Measurements from ENCODE around the gene STAT3. TPM values are rescaled to one million over a fixed set of nuclear protein-coding genes. Genes with fewer than 3 reads are reported as not detected.
"Not testable (repeated sequence)": the region's sequence is repeated elsewhere in the genome, so short reads cannot be mapped to it uniquely, and the experiment has no call there.

The STAT3 gene
- total RNA-seq, 1 donor from 2014 or later = 116 TPM

DNA sequence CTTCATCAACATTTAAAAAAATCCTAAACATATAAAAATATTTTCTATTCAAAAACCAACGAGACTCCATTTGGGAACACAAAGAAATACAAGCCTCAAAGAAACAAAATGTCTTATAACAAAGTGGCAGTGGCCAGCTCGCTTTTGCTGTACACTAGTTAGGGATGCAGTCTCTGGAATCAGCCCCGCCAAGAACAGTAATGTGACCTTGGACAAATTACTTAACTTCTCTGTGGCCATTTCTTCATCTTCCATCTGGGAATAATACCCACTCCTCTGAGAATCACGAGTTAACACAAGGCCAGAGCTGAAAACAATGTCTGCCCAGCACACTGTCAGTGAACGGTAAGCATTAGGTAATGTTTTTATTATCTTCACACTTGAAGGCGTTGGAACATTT lies 117.6 kb downstream of the STAT3 start:
- TF ChIP-seq, protein P1, sequence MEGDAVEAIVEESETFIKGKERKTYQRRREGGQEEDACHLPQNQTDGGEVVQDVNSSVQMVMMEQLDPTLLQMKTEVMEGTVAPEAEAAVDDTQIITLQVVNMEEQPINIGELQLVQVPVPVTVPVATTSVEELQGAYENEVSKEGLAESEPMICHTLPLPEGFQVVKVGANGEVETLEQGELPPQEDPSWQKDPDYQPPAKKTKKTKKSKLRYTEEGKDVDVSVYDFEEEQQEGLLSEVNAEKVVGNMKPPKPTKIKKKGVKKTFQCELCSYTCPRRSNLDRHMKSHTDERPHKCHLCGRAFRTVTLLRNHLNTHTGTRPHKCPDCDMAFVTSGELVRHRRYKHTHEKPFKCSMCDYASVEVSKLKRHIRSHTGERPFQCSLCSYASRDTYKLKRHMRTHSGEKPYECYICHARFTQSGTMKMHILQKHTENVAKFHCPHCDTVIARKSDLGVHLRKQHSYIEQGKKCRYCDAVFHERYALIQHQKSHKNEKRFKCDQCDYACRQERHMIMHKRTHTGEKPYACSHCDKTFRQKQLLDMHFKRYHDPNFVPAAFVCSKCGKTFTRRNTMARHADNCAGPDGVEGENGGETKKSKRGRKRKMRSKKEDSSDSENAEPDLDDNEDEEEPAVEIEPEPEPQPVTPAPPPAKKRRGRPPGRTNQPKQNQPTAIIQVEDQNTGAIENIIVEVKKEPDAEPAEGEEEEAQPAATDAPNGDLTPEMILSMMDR (IDR thresholded peaks at IDR 0.05; ENCODE audit: borderline replicate concordance) = no peak
- intact Hi-C loops (cut with micrococcal nuclease) = no loop called here
- no peaks in the 10 kb centered on the region for H3K36me3 ChIP-seq
- no peak for DNase-seq
- no peak overlapping the region for H3K4me3 ChIP-seq
- peaks cover 45% of the 10 kb centered on the region for H3K4me1 ChIP-seq
- no peak overlapping the region for H3K27ac ChIP-seq (replicated peaks)
- no peaks in the 10 kb centered on the region for H3K27me3 ChIP-seq (ENCODE audit: low read depth)
- no peaks in the 10 kb centered on the region for H3K9me3 ChIP-seq (replicated peaks)

DNA sequence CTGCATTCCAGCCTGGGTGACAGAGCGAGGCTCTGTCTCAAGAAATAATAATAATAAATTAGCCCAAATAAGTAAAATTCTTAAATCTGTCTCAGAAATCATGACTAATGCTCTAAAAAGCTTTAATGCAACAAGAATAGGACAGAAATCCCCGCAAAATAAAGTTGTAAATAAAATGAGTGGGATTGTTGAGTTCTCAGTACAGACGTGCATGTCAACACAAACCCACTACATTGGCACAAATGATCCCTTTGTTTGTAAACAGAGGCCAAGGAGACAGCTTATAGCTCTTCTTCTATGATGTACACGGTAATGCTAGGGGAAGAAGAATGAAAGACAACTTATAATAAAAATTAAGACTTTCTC lies 118.1 kb downstream of the STAT3 start:
- no peak overlapping the region for H3K27ac ChIP-seq (replicated peaks)
- DNase-seq = no peak
- intact Hi-C loops (cut with micrococcal nuclease) = no loop called here

DNA sequence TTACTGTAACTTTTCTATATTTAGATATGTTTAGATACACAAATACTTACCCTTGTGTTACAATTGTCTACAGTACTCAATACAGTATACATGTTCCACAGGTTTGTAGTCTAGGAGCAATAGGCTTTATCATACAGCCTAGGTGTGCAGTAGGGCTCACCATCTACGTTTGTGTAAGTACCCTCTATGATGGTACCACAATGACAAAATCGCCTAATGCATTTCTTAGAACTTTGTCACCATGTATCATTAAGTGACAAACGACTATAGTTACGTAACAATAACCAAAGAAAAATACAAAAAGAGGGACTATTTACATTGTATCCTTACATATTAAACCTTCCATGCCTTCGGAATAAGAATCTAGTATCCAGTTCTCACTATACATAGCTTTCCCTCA lies 120.0 kb downstream of the STAT3 start:
- no peaks in the 10 kb centered on the region for H3K27me3 ChIP-seq (ENCODE audit: low read depth)
- intact Hi-C loops (cut with micrococcal nuclease) = no loop called here
- no peaks in the 10 kb centered on the region for H3K36me3 ChIP-seq
- H3K4me3 ChIP-seq = no peak overlapping the region
- no peak overlapping the region for H3K27ac ChIP-seq (replicated peaks)
- no peak for DNase-seq
- no peaks in the 10 kb centered on the region for H3K9me3 ChIP-seq (replicated peaks)
- TF ChIP-seq, protein P1 (IDR thresholded peaks at IDR 0.05; ENCODE audit: borderline replicate concordance) = no peak
- peaks cover 21% of the 10 kb centered on the region for H3K4me1 ChIP-seq

More for the DNA sequence above, 118.1 kb downstream of the STAT3 start:
- TF ChIP-seq, protein P1 (IDR thresholded peaks at IDR 0.05; ENCODE audit: borderline replicate concordance) = no peak
- H3K4me3 ChIP-seq = no peak overlapping the region
- H3K9me3 ChIP-seq (replicated peaks) = no peaks in the 10 kb centered on the region
- H3K27me3 ChIP-seq (ENCODE audit: low read depth) = no peaks in the 10 kb centered on the region
- H3K36me3 ChIP-seq = no peaks in the 10 kb centered on the region
- H3K4me1 ChIP-seq = peaks cover 40% of the 10 kb centered on the region

DNA sequence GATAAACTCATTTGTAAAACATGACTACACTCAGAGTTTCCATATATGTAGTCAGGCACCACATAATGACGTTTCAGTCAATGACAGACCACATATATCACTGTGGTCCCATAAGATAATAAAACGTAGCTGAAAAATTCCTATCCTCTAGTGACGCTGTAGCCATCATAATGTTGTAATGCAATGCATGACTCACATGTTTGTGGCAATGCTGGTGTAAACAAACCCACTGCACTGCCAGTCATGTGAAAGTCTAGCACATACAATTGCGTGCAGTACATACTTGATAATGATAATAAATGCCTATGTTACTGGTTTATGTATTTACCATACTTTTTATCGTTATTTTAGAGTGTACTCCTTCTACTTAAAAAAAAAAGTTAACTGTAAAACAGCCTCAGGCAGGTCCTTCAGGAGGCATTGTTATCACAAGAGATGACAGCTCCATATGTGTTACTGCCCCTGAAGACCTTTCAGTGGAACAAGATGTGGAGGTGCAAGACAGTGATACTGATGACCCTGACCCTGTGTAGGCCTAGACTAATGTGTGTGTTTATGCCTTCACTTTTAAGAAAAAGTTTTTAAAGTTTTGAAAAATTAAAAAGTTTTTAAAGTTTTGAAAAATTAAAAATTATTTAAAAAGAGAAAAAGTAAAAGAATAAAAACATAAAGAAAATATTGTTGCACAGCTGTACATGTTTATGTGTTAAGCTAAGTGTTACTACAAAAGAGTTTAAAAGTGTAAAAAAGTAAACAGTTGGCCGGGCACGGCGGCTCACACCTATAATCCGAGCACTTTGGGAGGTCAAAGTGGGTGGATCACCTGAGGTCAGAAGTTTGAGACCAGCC lies 121.1 kb downstream of the STAT3 start:
- no peaks in the 10 kb centered on the region for H3K36me3 ChIP-seq
- no peaks in the 10 kb centered on the region for H3K27me3 ChIP-seq (ENCODE audit: low read depth)
- TF ChIP-seq, protein P1 (IDR thresholded peaks at IDR 0.05; ENCODE audit: borderline replicate concordance) = no peak
- DNase-seq = no peak
- no peaks in the 10 kb centered on the region for H3K9me3 ChIP-seq (replicated peaks)
- no peak overlapping the region for H3K27ac ChIP-seq (replicated peaks)
- H3K4me3 ChIP-seq = no peak overlapping the region
- peaks cover 10% of the 10 kb centered on the region for H3K4me1 ChIP-seq
- intact Hi-C loops (cut with micrococcal nuclease) = no loop called here

DNA sequence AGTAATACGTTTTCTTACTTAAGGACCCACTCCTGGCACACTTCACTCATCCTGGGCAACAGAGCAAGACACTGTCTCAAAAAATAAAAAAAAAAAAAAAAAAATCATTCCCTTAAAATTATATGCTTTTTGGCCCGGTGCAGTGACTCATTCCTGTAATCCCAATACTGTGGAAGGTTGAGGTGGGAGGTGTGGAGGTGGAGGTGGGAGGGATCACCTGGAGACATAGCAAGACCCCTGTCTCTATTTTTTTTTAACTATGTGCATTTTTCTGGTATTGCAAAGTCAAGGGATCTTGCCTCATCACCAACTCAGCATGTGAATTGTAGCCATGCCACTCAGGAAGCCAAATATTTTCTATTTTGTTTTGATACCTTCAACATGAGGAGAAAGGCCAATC lies 121.8 kb downstream of the STAT3 start:
- peaks cover 10% of the 10 kb centered on the region for H3K4me1 ChIP-seq
- intact Hi-C loops (cut with micrococcal nuclease) = no loop called here

DNA sequence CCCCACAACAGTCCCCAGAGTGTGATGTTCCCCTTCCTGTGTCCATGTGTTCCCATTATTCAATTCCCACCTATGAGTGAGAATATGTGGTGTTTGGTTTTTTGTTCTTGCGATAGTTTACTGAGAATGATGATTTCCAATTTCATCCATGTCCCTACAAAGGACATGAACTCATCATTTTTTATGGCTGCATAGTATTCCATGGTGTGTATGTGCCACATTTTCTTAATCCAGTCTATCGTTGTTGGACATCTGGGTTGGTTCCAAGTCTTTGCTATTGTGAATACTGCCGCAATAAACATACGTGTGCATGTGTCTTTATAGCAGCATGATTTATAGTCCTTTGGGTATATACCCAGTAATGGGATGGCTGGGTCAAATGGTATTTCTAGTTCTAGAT lies 123.9 kb downstream of the STAT3 start:
- H3K27me3 ChIP-seq (ENCODE audit: low read depth); H3K4me1 ChIP-seq; H3K4me3 ChIP-seq; DNase-seq; H3K27ac ChIP-seq (replicated peaks); intact Hi-C loops (cut with micrococcal nuclease); H3K9me3 ChIP-seq (replicated peaks); H3K36me3 ChIP-seq: not testable (repeated sequence)

More for the DNA sequence above, 121.8 kb downstream of the STAT3 start:
- Histone ChIP-seq H3K27me3 (ENCODE audit: low read depth) (no peaks in the 10 kb centered on the region), H3K9me3 (replicated peaks) (no peaks in the 10 kb centered on the region), H3K36me3 (no peaks in the 10 kb centered on the region), H3K27ac (replicated peaks) (no peak overlapping the region), H3K4me3 (no peak overlapping the region)
- TF ChIP-seq, protein P1 (IDR thresholded peaks at IDR 0.05; ENCODE audit: borderline replicate concordance) = no peak
- DNase-seq = no peak
